Neural progenitor cell (in vitro differentiated cells): Measurements from ENCODE around the gene KLK8. TPM values are rescaled to one million over a fixed set of nuclear protein-coding genes. Genes with fewer than 3 reads are reported as not detected.
"Not testable (repeated sequence)": the region's sequence is repeated elsewhere in the genome, so short reads cannot be mapped to it uniquely, and the experiment has no call there.

ENCODE experiments used
- DNase-seq: peaks from one replicate; pipeline ENCODE4 v3.0.0-alpha.2; 2016; ENCODE audit warnings: low spot score
- H2AFZ ChIP-seq: fragments of 200-600 bp; sonication (generic); replicated peaks from 2 replicates; pipeline ENCODE4 v1.6.1; 2016; ENCODE audit warnings: antibody characterized with exemption
- H3F3A ChIP-seq: fragments of 200-600 bp; sonication (generic); 2 replicates; pipeline ENCODE4 v1.6.1; 2016; ENCODE audit warnings: antibody characterized with exemption, low read depth
- H3K27ac ChIP-seq: fragments of 200-600 bp; sonication (generic); 2 replicates; pipeline ENCODE4 v1.5.1; 2016; ENCODE audit warnings: mild to moderate bottlenecking
- H3K27me3 ChIP-seq: fragments of 200-600 bp; sonication (generic); 2 replicates; pipeline ENCODE4 v1.6.1; 2016; ENCODE audit warnings: mild to moderate bottlenecking, moderate library complexity
- H3K36me3 ChIP-seq: fragments of 200-600 bp; sonication (generic); 2 replicates; pipeline ENCODE4 v1.5.1; 2016
- H3K4me1 ChIP-seq: fragments of 200-600 bp; sonication (generic); 2 replicates; pipeline ENCODE4 v1.6.1; 2016; ENCODE audit warnings: mixed run types
- H3K4me2 ChIP-seq: fragments of 200-600 bp; sonication (generic); 2 replicates; pipeline ENCODE4 v1.6.1; 2016
- H3K4me3 ChIP-seq: fragments of 200-600 bp; sonication (generic); 2 replicates; pipeline ENCODE4 v1.5.1; 2016
- H3K79me2 ChIP-seq: fragments of 200-600 bp; sonication (generic); 2 replicates; pipeline ENCODE4 v1.6.1; 2016; ENCODE audit warnings: low read depth
- H3K9ac ChIP-seq: fragments of 200-600 bp; sonication (generic); 2 replicates; pipeline ENCODE4 v1.6.1; 2016
- H3K9me3 ChIP-seq: fragments of 200-600 bp; sonication (generic); 2 replicates; pipeline ENCODE4 v1.5.1; 2016; ENCODE audit warnings: low read depth
- H4K20me1 ChIP-seq: fragments of 200-600 bp; sonication (generic); 2 replicates; pipeline ENCODE4 v1.6.1; 2016; ENCODE audit warnings: low read depth
- H3K27ac Mint-ChIP-seq: 3 replicates; pipeline ENCODE4 v1.8.0; 2021; ENCODE audit warnings: mixed read lengths
- H3K27me3 Mint-ChIP-seq: 2 replicates; pipeline ENCODE4 v1.8.0; 2022; ENCODE audit warnings: low read depth, mild to moderate bottlenecking, inconsistent platforms, moderate library complexity, mixed read lengths; ENCODE audit not compliant: insufficient read depth
- H3K36me3 Mint-ChIP-seq: 3 replicates; pipeline ENCODE4 v1.8.0; 2021; ENCODE audit warnings: mixed read lengths
- H3K4me1 Mint-ChIP-seq: 3 replicates; pipeline ENCODE4 v1.8.0; 2021; ENCODE audit warnings: mixed read lengths
- H3K4me3 Mint-ChIP-seq: 3 replicates; pipeline ENCODE4 v1.8.0; 2021; ENCODE audit warnings: mild to moderate bottlenecking, moderate library complexity, mixed read lengths
- H3K9me3 Mint-ChIP-seq: 3 replicates; pipeline ENCODE4 v1.8.0; 2020; ENCODE audit warnings: mixed read lengths
- EZH2 ChIP-seq: fragments of 200-600 bp; sonication (generic); IDR thresholded peaks from 2 replicates; pipeline ENCODE4 v1.6.1; 2017; ENCODE audit warnings: antibody characterized with exemption, mild to moderate bottlenecking, moderate library complexity
- EZH2phosphoT487 ChIP-seq: fragments of 200-600 bp; sonication (generic); IDR thresholded peaks from 2 replicates; pipeline ENCODE4 v1.6.1; 2017; ENCODE audit warnings: antibody characterized with exemption
- total RNA-seq: library from RNA; depleted of rRNA; stranded (reverse); fragments of >200 nt; gene quantifications from 2 replicates; pipeline ENCODE4 v1.2.3, GENCODE V29; 2015; ENCODE audit warnings: low replicate concordance
- TF ChIP-seq, protein P1 (sequence below): fragments of 200-600 bp; sonication (generic); IDR thresholded peaks from 2 replicates; pipeline ENCODE4 v1.5.1; 2017; ENCODE audit warnings: antibody characterized with exemption, mild to moderate bottlenecking

The KLK8 gene
- total RNA-seq, 1 donor from 2014 or later = not detected

DNA sequence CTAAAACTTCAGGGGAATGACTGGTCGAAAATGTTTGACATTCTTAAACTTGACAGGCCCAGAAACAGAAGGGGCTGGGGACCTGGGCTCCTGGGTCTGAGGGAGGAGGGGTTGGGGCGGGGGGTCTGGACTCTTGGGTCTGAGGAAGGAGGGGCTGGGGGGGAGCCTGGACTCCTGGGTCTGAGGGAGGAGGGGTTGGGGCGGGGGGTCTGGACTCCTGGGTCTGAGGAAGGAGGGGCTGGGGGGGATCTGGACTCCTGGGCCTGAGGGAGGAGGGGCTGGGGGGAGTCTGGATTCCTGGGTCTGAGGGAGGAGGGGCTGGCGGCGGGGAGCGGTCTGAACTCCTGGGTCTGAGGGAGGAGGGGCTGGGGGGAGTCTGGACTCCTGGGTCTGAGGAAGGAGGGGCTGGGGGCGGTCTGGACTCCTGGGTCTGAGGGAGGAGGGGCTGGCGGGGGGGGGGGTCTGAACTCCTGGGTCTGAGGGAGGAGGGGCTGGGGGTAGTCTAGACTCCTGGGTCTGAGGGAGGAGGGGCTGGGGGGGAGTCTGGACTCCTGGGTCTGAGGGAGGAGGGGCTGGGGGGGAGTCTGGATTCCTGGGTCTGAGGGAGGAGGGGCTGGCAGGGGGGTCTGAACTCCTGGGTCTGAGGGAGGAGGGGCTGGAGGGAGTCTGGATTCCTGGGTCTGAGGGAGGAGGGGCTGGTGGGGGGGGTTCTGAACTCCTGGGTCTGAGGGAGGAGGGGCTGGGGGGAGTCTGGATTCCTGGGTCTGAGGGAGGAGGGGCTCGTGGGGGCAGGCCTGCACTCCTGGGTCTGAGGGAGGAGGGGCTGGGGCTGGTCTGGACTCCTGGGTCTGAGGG, 26.5 kb downstream of the KLK8 start:
- no peak overlapping the region for H3K4me3 Mint-ChIP-seq
- peaks cover 3% of the 10 kb centered on the region for H3K4me1 ChIP-seq

DNA sequence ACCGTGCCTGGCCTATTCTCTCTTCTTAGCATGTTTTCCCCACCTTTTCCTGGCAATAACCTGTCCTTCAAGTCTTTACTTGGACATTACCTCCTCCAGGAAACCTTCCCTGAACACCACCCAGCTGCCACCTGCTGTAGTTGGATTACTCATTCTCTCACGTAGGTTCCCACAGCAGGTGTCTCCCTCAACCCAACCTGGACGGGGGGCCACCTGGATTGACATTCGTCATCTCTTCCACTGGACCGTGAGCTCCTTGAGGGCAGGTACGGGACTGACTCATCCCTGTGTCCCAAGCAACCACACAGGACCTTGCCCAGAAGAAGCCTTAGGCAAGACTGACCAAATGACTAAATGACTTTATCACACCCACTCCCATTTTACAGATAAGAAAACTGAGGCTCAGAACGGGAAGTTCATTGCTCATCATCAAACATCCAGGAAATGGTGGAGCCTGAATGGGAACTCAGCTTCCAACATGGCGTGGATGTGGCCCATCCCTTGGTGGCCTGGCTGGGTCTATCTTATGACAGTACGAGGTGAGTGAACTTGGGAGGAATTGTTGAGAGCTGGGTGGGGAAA, 28.5 kb downstream of the KLK8 start:
- DNase-seq = no peak
- H3K4me1 Mint-ChIP-seq = peaks cover 20% of the 10 kb centered on the region
- no peaks in the 10 kb centered on the region for H3K36me3 ChIP-seq
- no peaks in the 10 kb centered on the region for H3K4me1 ChIP-seq
- H3K27me3 Mint-ChIP-seq = peaks cover 16% of the 10 kb centered on the region
- peaks cover 2% of the 10 kb centered on the region for H3K9me3 Mint-ChIP-seq
- H3K27me3 ChIP-seq = no peaks in the 10 kb centered on the region
- no peaks in the 10 kb centered on the region for H4K20me1 ChIP-seq
- H3K4me3 Mint-ChIP-seq = no peak overlapping the region
- no peak overlapping the region for H2AFZ ChIP-seq
- no peaks in the 10 kb centered on the region for H3K79me2 ChIP-seq
- no peaks in the 10 kb centered on the region for H3K9me3 ChIP-seq
- H3K4me3 ChIP-seq = no peak overlapping the region
- no peak overlapping the region for H3K4me2 ChIP-seq
- H3F3A ChIP-seq = peaks cover 7% of the 10 kb centered on the region
- no peak overlapping the region for H3K27ac Mint-ChIP-seq
- TF ChIP-seq EZH2phosphoT487 (no peak), EZH2 (no peak)
- TF ChIP-seq, protein P1, sequence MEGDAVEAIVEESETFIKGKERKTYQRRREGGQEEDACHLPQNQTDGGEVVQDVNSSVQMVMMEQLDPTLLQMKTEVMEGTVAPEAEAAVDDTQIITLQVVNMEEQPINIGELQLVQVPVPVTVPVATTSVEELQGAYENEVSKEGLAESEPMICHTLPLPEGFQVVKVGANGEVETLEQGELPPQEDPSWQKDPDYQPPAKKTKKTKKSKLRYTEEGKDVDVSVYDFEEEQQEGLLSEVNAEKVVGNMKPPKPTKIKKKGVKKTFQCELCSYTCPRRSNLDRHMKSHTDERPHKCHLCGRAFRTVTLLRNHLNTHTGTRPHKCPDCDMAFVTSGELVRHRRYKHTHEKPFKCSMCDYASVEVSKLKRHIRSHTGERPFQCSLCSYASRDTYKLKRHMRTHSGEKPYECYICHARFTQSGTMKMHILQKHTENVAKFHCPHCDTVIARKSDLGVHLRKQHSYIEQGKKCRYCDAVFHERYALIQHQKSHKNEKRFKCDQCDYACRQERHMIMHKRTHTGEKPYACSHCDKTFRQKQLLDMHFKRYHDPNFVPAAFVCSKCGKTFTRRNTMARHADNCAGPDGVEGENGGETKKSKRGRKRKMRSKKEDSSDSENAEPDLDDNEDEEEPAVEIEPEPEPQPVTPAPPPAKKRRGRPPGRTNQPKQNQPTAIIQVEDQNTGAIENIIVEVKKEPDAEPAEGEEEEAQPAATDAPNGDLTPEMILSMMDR = no peak
- H3K36me3 Mint-ChIP-seq = no peaks in the 10 kb centered on the region
- H3K27ac ChIP-seq = no peak overlapping the region
- no peak overlapping the region for H3K9ac ChIP-seq

More for the DNA sequence above, 26.5 kb downstream of the KLK8 start:
- H3K27ac ChIP-seq = no peak overlapping the region
- H3K27me3 Mint-ChIP-seq = peaks cover 16% of the 10 kb centered on the region
- no peaks in the 10 kb centered on the region for H3K36me3 Mint-ChIP-seq
- no peaks in the 10 kb centered on the region for H3K79me2 ChIP-seq
- H3K4me3 ChIP-seq = no peak overlapping the region
- peaks cover 7% of the 10 kb centered on the region for H3F3A ChIP-seq
- peaks cover 30% of the 10 kb centered on the region for H3K4me1 Mint-ChIP-seq
- H2AFZ ChIP-seq = no peak overlapping the region
- no peaks in the 10 kb centered on the region for H3K9me3 ChIP-seq
- no peak overlapping the region for H3K4me2 ChIP-seq
- H3K27ac Mint-ChIP-seq = peak overlapping the region; percentile 43
- no peaks in the 10 kb centered on the region for H4K20me1 ChIP-seq
- TF ChIP-seq, protein P1 = no peak
- TF ChIP-seq EZH2phosphoT487 = no peak
- no peak for TF ChIP-seq EZH2
- peak; percentile 34 for DNase-seq
- H3K27me3 ChIP-seq = no peaks in the 10 kb centered on the region
- H3K9me3 Mint-ChIP-seq = peaks cover 2% of the 10 kb centered on the region
- no peak overlapping the region for H3K9ac ChIP-seq
- no peaks in the 10 kb centered on the region for H3K36me3 ChIP-seq

DNA sequence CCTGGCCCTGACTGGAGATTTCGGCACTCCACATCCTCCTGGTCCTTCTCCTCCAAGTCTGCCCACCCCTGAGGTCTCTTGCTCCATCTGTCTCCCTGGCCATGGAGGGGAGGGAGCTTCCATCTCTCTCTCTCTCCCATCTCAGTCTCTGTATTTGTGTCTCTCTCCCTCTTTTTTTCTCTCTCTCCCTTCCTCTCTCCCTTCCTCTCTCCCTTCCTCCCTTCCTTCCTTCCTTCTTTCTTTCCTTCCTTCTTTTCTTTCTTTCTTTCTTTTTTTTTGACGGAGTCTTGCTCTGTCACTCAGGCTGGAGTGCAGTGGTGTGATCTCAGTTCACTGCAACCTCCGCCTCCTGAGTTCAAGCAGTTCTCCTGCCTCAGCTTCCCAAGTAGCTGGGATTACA, 31.6 kb downstream of the KLK8 start:
- H2AFZ ChIP-seq, H3K9ac ChIP-seq, H3K27ac ChIP-seq, H3K27ac Mint-ChIP-seq, H3F3A ChIP-seq, H3K4me1 ChIP-seq, H3K9me3 ChIP-seq, H3K36me3 ChIP-seq, H3K4me1 Mint-ChIP-seq, H3K9me3 Mint-ChIP-seq, H3K79me2 ChIP-seq, H3K36me3 Mint-ChIP-seq, H3K4me2 ChIP-seq, H3K4me3 ChIP-seq, DNase-seq, H3K27me3 ChIP-seq, H4K20me1 ChIP-seq, H3K4me3 Mint-ChIP-seq: not testable (repeated sequence)
- peaks cover 17% of the 10 kb centered on the region for H3K27me3 Mint-ChIP-seq

DNA sequence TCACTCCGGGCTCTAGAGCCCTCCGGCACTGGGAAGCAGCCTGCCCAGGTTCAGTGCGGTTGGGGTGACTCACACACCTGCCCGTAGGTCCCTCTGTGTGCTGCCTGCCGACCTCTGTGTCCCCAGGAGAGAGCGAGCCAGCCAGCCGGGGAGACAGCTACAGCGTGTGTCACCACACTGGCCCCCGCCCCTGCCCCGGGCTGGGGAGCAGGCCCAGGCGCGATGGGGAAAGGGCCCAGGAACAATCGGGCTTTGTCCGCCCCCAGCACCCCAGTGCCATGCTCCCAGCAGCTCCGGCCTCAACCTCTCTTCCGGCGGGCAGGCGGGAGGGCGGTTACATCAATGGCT, 32.0 kb downstream of the KLK8 start, which contains the start of gene KLK6:
KLK6 (minus strand) TSS at position 179 of the 348 bp plus-strand sequence. CDS start 1,487 bp downstream, outside the sequence.
- Histone ChIP-seq H3K9me3 (no peaks in the 10 kb centered on the region), H3K9ac (no peak within 1 kb of the TSS)
- no peak within 1 kb of the TSS for H3K27ac Mint-ChIP-seq

More for the DNA sequence above, 32.0 kb downstream of the KLK8 start, which contains the start of gene KLK6:
- Histone ChIP-seq H3K36me3 (no peaks in the 10 kb centered on the region), H4K20me1 (no peaks in the 10 kb centered on the region), H3K27ac (no peak within 1 kb of the TSS), H3K27me3 (no peaks in the 10 kb centered on the region), H3K79me2 (no peaks in the 10 kb centered on the region), H3K4me3 (no peak within 1 kb of the TSS), H2AFZ (peak within 1 kb of the TSS; percentile 40), H3F3A (peaks cover 5% of the 10 kb centered on the region), H3K4me2 (no peak within 1 kb of the TSS), H3K4me1 (no peaks in the 10 kb centered on the region)
- H3K4me1 Mint-ChIP-seq = peaks cover 5% of the 10 kb centered on the region
- no peaks in the 10 kb centered on the region for H3K36me3 Mint-ChIP-seq
- H3K9me3 Mint-ChIP-seq = no peaks in the 10 kb centered on the region
- no peak within 1 kb of the TSS for H3K4me3 Mint-ChIP-seq
- no peak for DNase-seq
- peaks cover 19% of the 10 kb centered on the region for H3K27me3 Mint-ChIP-seq
- no peak for TF ChIP-seq EZH2
- TF ChIP-seq, protein P1 = no peak
- TF ChIP-seq EZH2phosphoT487 = no peak
